ENCODE measurements around the gene BIRC6. TPM values are rescaled to one million over a fixed set of nuclear protein-coding genes. Genes with fewer than 3 reads are reported as not detected.
A peak's percentile ranks its signal among the peaks of the same experiment; 100 is the strongest.
"Not testable (repeated sequence)": the region's sequence is repeated elsewhere in the genome, so short reads cannot be mapped to it uniquely, and the experiment has no call there.

Gene BIRC6
- total RNA-seq, 6 experiments from 2014 or later = 43.1 to 63.5 (median 47.2) TPM

GRCh38 chr2:32366595-32366994 is 9.8 kb downstream of the BIRC6 start:
- intact Hi-C loops (cut with DNase I) = no loop called here
- TF ChIP-seq CTCF (IDR thresholded peaks at IDR 0.05) (no peak), POLR2A (IDR thresholded peaks at IDR 0.05) (no peak)
- WGBS (ENCODE audit: insufficient coverage, low coverage, low lambda C conversion rate, missing lambda C conversion rate) = 88% methylated on average over 2 of the region's 2 CpGs
- H3K4me1 ChIP-seq = peaks cover 0 to 43% (median 3%) of the 10 kb centered on the region in 4 donors
- H3K27me3 ChIP-seq = no peaks in the 10 kb centered on the region
- no peak overlapping the region for H3K4me3 ChIP-seq
- H3K27ac ChIP-seq = no peak overlapping the region
- no peak for DNase-seq
- no peaks in the 10 kb centered on the region for H3K36me3 ChIP-seq
- ATAC-seq = no peak
- H3K9me3 ChIP-seq = no peaks in the 10 kb centered on the region

- DNase-seq (no peak), ATAC-seq (peak; percentile 50 to 58 (median 54))
- Histone ChIP-seq H3K27ac (no peak overlapping the region), H3K27me3 (no peaks in the 10 kb centered on the region), H3K4me3 (no peak overlapping the region), H3K4me1 (peaks cover 0 to 43% (median 3%) of the 10 kb centered on the region in 4 donors), H3K36me3 (no peaks in the 10 kb centered on the region), H3K9me3 (no peaks in the 10 kb centered on the region)
- WGBS (ENCODE audit: insufficient coverage, low coverage, low lambda C conversion rate, missing lambda C conversion rate) = 22% methylated on average over 8 of the region's 9 CpGs
- intact Hi-C loops (cut with DNase I) = no loop called here
- no peak for TF ChIP-seq POLR2A (IDR thresholded peaks at IDR 0.05)
- no peak for TF ChIP-seq CTCF (IDR thresholded peaks at IDR 0.05)
Measured at GRCh38 chr2:32369222-32369621, 12.4 kb downstream of the BIRC6 start.

GRCh38 chr2:32370942-32371341 is 14.1 kb downstream of the BIRC6 start:
- 92% methylated on average over 4 of the region's 5 CpGs for WGBS (ENCODE audit: insufficient coverage, low coverage, low lambda C conversion rate, missing lambda C conversion rate)
- H3K4me1 ChIP-seq = peaks cover 0 to 35% (median 0%) of the 10 kb centered on the region in 4 donors
- H3K27ac ChIP-seq; H3K27me3 ChIP-seq; intact Hi-C loops (cut with DNase I); H3K9me3 ChIP-seq; H3K36me3 ChIP-seq; ATAC-seq; H3K4me3 ChIP-seq; DNase-seq: not testable (repeated sequence)

GRCh38 chr2:32372519-32373182 is 15.8 kb downstream of the BIRC6 start:
- 78% methylated on average over 3 of the region's 3 CpGs for WGBS (ENCODE audit: insufficient coverage, low coverage, low lambda C conversion rate, missing lambda C conversion rate)
- no peaks in the 10 kb centered on the region for H3K27me3 ChIP-seq
- TF ChIP-seq POLR2A (IDR thresholded peaks at IDR 0.05) = no peak
- TF ChIP-seq CTCF (IDR thresholded peaks at IDR 0.05) = no peak
- H3K4me1 ChIP-seq = peaks cover 0 to 49% (median 4%) of the 10 kb centered on the region in 4 donors
- DNase-seq = no peak
- H3K4me3 ChIP-seq = no peak overlapping the region
- H3K27ac ChIP-seq = no peak overlapping the region
- no peaks in the 10 kb centered on the region for H3K36me3 ChIP-seq
- ATAC-seq = no peak
- H3K9me3 ChIP-seq = no peaks in the 10 kb centered on the region
- intact Hi-C loops (cut with DNase I) = no loop called here

GRCh38 chr2:32375228-32375892 is 18.5 kb downstream of the BIRC6 start:
- no peak overlapping the region for H3K4me3 ChIP-seq
- no peaks in the 10 kb centered on the region for H3K36me3 ChIP-seq
- H3K27ac ChIP-seq = no peak overlapping the region
- ATAC-seq (no peak), DNase-seq (no peak)
- peaks cover 0 to 49% (median 6%) of the 10 kb centered on the region in 4 donors for H3K4me1 ChIP-seq
- TF ChIP-seq POLR2A (IDR thresholded peaks at IDR 0.05) = no peak
- no peak for TF ChIP-seq CTCF (IDR thresholded peaks at IDR 0.05)
- WGBS (ENCODE audit: insufficient coverage, low coverage, low lambda C conversion rate, missing lambda C conversion rate) = 95% methylated on average over 11 of the region's 12 CpGs
- H3K27me3 ChIP-seq = no peaks in the 10 kb centered on the region
- intact Hi-C loops (cut with DNase I) = no loop called here
- H3K9me3 ChIP-seq = no peaks in the 10 kb centered on the region
